GM10266 (cell line): ENCODE results near the gene FAM3D.
"Not testable (repeated sequence)": the region's sequence is repeated elsewhere in the genome, so short reads cannot be mapped to it uniquely, and the experiment has no call there.

ENCODE experiments used
- DNase-seq: peaks from one replicate; pipeline ENCODE4 v3.0.0; 2012; ENCODE audit errors: extremely low spot score
- CTCF ChIP-seq: IDR thresholded peaks from 2 replicates; pipeline ENCODE4 v1.5.1; 2012; ENCODE audit warnings: mild to moderate bottlenecking, low read depth; ENCODE audit not compliant: control insufficient read depth, insufficient read depth; ENCODE audit errors: missing control alignments

FAM3D gene

GRCh38 chr3:58681863-58682262 lies 15.3 kb upstream of the FAM3D start:
- no peak for DNase-seq
- no peak for TF ChIP-seq CTCF

GRCh38 chr3:58680879-58681525 lies 14.4 kb upstream of the FAM3D start:
- no peak for TF ChIP-seq CTCF
- no peak for DNase-seq

- DNase-seq, result no peak
- no peak for TF ChIP-seq CTCF
Observed at GRCh38 chr3:58679974-58680666, 13.5 kb upstream of the FAM3D start.

- TF ChIP-seq CTCF, result no peak
- DNase-seq, result no peak
Observed at GRCh38 chr3:58679446-58679845, 12.9 kb upstream of the FAM3D start.

- not testable (repeated sequence) for DNase-seq
Observed at GRCh38 chr3:58678177-58678970, 11.8 kb upstream of the FAM3D start.

- no peak for DNase-seq
- TF ChIP-seq CTCF, result no peak
Observed at GRCh38 chr3:58672880-58673279, 6.3 kb upstream of the FAM3D start.

GRCh38 chr3:58672451-58672850 lies 5.9 kb upstream of the FAM3D start:
- TF ChIP-seq CTCF, result no peak
- DNase-seq, result no peak
